ENCODE results near the gene DSG2.
"Not testable (repeated sequence)": the region's sequence is repeated elsewhere in the genome, so short reads cannot be mapped to it uniquely, and the experiment has no call there.

DSG2 gene

DNA sequence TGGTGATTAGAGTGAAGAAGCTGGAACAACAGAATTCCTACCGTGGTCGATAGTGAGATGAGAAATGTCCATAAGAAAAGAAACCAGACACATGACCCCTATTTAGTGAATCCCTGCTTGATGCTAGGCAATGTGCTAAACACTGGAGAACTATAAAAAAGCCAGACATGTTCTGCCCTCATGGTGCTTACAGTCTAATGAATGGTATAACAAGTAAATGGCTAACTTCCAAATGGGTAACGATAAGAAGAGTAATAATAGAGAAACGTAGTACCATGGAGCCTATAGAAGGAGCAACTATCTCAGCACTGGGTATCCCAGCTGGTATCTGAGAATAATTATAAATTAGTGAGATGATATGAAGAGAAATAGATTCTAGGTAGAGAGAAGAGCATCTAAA, 5.0 kb downstream of the DSG2 start:
- DNase-seq, result no peak

GRCh38 chr18:31504455-31505147, 6.6 kb downstream of the DSG2 start:
- no peak for DNase-seq

- no peak for DNase-seq
Measured at GRCh38 chr18:31505156-31505555, 7.2 kb downstream of the DSG2 start.

GRCh38 chr18:31506024-31506742, 8.2 kb downstream of the DSG2 start:
- no peak for DNase-seq

DNA sequence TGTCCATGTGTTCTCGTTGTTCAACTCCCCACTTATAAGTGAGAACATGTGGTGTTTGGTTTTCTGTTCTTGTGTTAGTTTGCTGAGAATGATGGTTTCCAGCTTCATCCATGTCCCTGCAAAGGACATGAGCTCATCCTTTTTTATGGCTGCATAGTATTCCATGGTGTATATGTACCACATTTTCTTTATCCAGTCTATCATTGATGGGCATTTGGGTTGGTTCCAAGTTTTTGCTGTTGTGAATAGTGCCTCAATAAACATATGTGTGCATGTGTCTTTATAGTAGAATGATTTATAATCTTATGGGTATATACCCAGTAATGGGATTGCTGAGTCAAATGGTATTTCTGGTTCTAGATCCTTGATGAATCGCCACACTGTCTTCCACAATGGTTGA, 9.1 kb downstream of the DSG2 start:
- not testable (repeated sequence) for DNase-seq

DNA sequence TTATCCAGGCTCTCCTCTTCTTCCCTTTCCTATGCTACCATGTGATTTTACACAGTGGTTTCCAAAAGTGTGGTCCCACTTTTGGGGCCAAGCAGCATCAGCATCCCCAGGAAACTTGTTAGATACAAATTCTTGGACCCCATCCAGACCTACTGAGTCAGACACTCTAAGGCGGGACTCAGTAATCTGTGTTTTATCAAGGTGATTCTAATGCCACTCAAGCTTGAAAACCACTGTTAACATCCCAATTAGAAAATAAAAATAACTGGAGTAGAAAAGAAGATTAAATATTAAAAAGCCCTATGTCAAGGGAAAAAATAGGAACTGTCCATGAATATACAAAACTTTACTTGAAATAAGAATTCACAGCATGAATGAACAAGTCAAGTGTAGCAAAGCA, 10.8 kb downstream of the DSG2 start:
- DNase-seq, result no peak

GRCh38 chr18:31509571-31509970, 11.6 kb downstream of the DSG2 start:
- DNase-seq, result no peak

DNA sequence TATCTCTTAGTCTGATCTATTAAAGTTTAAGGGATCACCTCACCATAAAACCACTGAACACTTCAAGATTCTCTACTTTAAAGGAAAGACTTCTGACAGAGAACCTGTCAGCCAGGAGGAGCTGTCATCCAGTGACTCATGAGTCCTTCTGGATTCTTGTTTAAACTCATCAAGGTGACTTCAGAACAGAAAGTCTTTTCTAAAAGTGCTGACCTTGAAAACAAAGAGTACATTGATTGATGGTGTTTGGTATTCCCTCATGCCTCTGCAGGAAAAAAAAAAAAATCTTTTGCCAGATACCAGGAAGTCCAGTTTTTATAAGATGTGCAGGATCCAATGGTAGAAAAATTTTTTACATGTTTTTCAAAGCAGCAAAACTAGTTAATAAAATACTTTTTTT, 12.3 kb downstream of the DSG2 start:
- DNase-seq, result no peak

GRCh38 chr18:31511098-31511497, 13.1 kb downstream of the DSG2 start:
- DNase-seq, result no peak

DNA sequence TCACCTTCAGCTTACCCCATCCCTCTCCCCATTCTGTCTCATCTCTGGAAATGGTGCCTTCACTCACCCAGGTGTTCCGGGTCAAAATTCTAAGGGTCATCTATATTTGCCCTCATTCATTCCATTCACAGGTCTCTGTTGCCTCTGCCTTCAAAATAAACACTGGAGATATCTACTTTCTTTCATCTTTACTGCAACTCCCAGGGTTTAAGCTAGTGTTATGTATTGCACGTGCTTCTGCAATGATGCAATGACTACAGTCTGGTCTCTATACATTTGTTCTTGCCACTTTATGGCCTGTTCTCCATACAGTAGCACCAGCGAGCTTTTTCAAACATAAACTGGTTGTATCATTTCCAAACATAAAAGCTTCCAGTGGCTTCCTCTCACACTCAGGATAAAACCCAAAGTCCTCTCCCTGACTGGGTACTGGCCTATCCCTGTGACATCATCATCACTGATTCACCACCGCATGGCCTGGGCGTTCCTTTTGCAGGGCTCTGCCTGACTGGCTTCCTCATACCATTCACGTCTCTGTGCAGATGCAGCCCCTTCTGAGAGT, 14.3 kb downstream of the DSG2 start:
- DNase-seq, result no peak

- DNase-seq, result no peak
Measured at GRCh38 chr18:31513189-31513935, 15.4 kb downstream of the DSG2 start.

- no peak for DNase-seq
Measured at GRCh38 chr18:31516437-31516836, 18.5 kb downstream of the DSG2 start.

- DNase-seq, result no peak
Measured at GRCh38 chr18:31526374-31526773, 28.4 kb downstream of the DSG2 start.

DNA sequence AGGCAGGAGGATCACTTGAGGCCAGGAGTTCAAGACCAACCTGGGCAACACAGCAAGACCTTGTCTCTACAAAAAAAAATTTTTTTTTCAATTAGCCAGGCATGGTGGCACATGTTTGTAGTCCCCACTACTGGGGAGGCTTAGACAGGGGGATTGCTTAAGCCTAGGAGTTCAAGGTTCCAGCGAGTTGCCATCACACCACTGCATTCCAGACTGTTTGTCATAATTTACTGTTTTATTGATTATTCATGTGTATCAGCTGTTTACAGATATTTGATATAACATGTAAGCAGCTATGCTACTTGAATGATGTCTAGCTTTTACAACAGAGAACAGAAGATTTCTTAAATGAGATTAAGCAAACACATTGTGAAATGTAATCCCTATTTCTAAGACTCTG, 35.3 kb downstream of the DSG2 start:
- no peak for DNase-seq

DNA sequence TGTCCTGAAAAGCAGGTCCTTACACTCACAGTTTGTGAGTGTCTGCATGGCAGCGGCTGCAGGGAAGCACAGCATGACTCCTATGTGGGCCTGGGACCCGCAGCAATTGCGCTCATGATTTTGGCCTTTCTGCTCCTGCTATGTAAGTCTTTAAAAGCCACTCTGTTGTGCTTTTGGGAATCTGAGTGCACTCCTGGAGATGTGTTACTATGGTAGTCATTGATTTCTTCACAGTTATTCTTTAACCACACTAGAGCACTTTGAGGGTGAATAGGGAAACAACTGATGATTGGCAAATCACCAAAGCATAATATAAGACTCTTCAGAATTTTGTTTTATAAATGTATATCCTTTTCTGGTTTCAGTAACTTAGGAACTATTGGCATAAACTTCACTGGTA, 40.9 kb downstream of the DSG2 start:
- DNase-seq, result no peak

DNA sequence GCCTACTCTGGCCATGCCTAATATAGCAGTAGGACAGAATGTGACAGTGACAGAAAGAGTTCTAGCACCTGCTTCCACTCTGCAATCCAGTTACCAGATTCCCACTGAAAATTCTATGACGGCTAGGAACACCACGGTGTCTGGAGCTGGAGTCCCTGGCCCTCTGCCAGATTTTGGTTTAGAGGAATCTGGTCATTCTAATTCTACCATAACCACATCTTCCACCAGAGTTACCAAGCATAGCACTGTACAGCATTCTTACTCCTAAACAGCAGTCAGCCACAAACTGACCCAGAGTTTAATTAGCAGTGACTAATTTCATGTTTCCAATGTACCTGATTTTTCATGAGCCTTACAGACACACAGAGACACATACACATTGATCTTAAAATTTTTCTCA, 48.5 kb downstream of the DSG2 start:
- no peak for DNase-seq

- DNase-seq, result no peak
Measured at GRCh38 chr18:31548853-31549252, 50.9 kb downstream of the DSG2 start.

GRCh38 chr18:31549416-31549815, 51.4 kb downstream of the DSG2 start:
- no peak for DNase-seq

DNA sequence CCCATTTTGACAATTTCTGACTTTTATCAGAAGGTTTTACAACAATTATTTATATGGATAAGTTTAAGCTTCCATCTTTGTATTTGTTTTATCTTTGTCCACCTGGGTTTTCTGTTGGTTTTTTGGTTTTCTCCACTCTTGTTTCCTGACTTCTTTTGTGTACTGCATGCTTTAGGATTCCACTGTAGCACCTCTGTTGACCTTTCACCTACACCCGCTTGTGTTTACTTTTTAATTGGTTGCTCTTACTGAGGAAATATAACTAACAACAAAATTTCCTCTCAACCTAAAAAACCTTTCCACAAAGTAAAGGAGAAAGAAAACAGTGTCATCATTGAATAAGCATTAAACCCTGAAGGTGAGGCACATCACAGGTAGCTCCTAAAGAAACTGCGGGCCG, 53.9 kb downstream of the DSG2 start:
- no peak for DNase-seq

DNA sequence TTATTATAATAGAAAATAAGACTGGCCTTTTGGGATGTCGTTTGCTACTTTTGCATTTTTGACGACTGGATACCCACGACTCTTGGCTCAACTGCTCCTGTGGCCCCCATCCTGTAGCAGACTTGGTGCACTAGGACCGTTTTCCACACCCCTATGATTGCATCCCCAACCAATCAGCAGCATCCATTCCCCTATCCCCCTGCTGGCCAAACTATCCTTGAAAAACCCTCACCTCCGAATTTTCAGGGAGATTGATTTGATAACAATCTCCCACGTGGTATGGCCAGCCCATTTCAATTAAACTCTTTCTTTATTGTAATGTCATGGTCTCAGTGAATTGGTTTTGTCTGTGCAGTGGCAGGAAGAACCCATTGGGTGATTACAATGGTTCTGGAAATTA, 55.8 kb downstream of the DSG2 start:
- no peak for DNase-seq

DNA sequence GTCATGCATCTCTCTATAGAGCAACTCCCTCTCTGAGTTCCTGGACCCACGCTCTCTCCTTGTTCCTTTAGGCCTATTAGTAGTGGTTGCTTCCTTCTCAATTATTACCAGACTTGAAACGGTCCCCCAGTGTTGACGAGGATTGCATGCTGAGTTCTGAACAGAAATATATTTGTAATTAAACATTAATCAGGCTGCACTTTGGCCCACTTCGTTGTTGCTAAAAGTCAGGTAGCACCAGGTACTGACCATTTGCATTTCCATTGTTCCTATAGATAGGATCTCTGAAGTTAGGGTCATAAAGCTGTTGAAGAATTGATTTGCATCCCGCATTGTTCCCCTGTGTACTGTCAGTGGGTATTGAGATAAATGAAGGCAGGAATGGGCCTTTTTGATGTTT, 56.8 kb downstream of the DSG2 start:
- no peak for DNase-seq

DNA sequence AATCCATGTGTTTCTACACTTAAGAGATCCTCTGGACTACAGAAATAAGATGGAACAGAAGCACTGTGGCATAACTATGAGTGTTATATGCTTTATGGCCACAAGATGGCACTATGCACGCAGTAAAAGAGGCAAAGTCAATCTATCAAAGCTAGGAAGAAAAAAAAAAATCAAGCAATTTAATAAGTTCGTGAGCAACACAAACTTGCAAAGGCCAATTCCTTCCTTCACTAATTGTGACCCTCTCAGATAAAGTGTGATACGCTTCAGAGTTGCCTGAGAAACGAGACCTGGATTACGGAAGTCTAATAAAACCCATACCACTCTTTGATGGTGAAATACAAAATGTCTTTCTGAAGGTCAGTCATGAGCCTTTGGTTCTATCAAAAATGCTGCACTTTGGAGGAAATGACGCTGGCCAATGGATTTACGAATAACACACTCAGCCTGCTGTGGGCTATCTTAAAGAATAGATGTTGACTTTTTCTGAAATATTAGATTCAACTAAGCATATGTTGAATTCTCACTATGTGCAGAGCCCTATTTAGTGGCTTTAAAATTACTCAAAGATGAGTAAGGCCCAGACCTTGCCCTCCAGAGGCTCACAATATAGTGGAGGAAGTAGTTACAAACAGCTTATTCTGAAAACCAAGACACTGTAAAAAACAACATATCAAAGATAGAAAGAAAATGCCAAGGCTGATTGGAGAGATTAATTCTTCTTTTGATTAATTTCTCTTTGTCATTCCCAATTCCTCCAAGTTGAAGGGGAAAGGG, 58.2 kb downstream of the DSG2 start:
- peak; percentile 31 to 59 for DNase-seq

DNA sequence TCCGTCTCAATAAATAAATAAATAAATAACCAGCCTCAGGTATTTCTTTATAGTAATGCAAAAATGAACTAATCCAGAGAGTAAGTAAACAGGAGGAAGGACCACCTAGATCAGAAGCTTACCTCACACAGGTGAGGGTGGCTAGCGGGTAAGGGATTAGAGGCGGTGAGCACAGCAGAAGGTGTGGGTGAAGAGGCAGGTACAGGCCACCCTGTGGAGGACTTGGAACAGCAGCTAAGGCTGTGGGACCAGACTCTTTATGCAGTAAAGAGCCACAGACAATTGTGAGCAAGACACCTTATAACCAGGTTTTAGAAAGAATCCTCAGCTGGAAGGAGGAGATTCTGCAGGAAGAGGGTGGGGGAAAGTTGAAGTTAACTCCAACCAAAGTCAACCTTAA, 59.5 kb downstream of the DSG2 start:
- no peak for DNase-seq
